T-cell (primary cell): ENCODE measurements around the gene GNAS. TPM values are rescaled to one million over a fixed set of nuclear protein-coding genes. Genes with fewer than 3 reads are reported as not detected.

Experiments used
- ATAC-seq, 4 experiments: fragments of 200-7000 bp in 3 of 4; fragments of 150-1000 bp in 1 of 4; cut with Tn5 transposase; replicated peaks in 1 of 4; 1 replicate in 3 of 4; 2 replicates in 1 of 4; pipeline ENCODE4 v1.10.0; 2021; ENCODE audit warnings: moderate library complexity in 3 of 4, mild to moderate bottlenecking in 2 of 4, moderate number of reproducible peaks in 1 of 4
- CTCF ChIA-PET, 2 donors: fragments of 300-600 bp; sonication (Branson Sonifier 250); formaldehyde crosslinking; loops; one replicate each; lab custom pipeline; 2022; ENCODE audit warnings: antibody characterized with exemption in 2 of 2; lab: Charles Lee
- POLR2A ChIA-PET, 2 donors: fragments of 300-600 bp; sonication (Branson Sonifier 250); formaldehyde crosslinking; loops; one replicate each; lab custom pipeline; 2022; ENCODE audit warnings: antibody characterized with exemption in 2 of 2; lab: Charles Lee
- DNase-seq, 35 experiments: peaks; one replicate each; pipeline versions ENCODE4 v3.0.0 to v3.0.0-alpha.2; 2013 to 2023
- H3K27ac ChIP-seq: one replicate; pipeline ENCODE4 v1.5.1; 2013; ENCODE audit warnings: low read length
- H3K27me3 ChIP-seq, 2 experiments: replicated peaks in 1 of 2; 1 replicate in 1 of 2; 2 replicates in 1 of 2; pipeline versions ENCODE4 v1.6.1 to v1.7.0; 2013; ENCODE audit warnings: low read length in 1 of 2, mixed read lengths in 1 of 2; ENCODE audit not compliant: control insufficient read depth in 2 of 2, insufficient read depth in 2 of 2; ENCODE audit errors: extremely low read depth in 1 of 2
- H3K36me3 ChIP-seq, 2 donors: 1 replicate in 1 of 2; 2 replicates in 1 of 2; pipeline versions ENCODE4 v1.6.1 to v1.7.0; 2013; ENCODE audit warnings: low read length in 1 of 2; ENCODE audit not compliant: control insufficient read depth in 2 of 2, insufficient read depth in 1 of 2; ENCODE audit errors: extremely low read depth in 1 of 2
- H3K4me1 ChIP-seq, 2 experiments: 1 replicate in 1 of 2; 2 replicates in 1 of 2; pipeline versions ENCODE4 v1.6.1 to v1.7.0; 2013; ENCODE audit warnings: low read length in 2 of 2, mixed read lengths in 1 of 2; ENCODE audit not compliant: insufficient read depth in 2 of 2, control insufficient read depth in 1 of 2; ENCODE audit errors: extremely low read depth in 1 of 2
- H3K4me3 ChIP-seq, 2 donors: 1 replicate in 1 of 2; 2 replicates in 1 of 2; pipeline versions ENCODE4 v1.5.1 to v1.7.0; 2013; ENCODE audit warnings: mild to moderate bottlenecking in 2 of 2, low read length in 1 of 2, moderate library complexity in 1 of 2; ENCODE audit not compliant: control insufficient read depth in 1 of 2; ENCODE audit errors: extremely low read depth in 1 of 2
- H3K9me3 ChIP-seq: 2 replicates; pipeline ENCODE4 v1.7.0; 2013
- H3K27ac Mint-ChIP-seq, 2 donors: one replicate each; pipeline ENCODE4 v1.8.0; 2020 to 2021; ENCODE audit warnings: mild to moderate bottlenecking in 2 of 2, mixed read lengths in 2 of 2
- H3K27me3 Mint-ChIP-seq, 2 donors: one replicate each; pipeline ENCODE4 v1.8.0; 2021 to 2022; ENCODE audit warnings: mixed read lengths in 2 of 2
- H3K36me3 Mint-ChIP-seq: one replicate; pipeline ENCODE4 v1.8.0; 2021; ENCODE audit warnings: mixed read lengths
- H3K4me1 Mint-ChIP-seq, 3 donors: one replicate each; pipeline ENCODE4 v1.8.0; 2020 to 2022; ENCODE audit warnings: mixed read lengths in 3 of 3, mild to moderate bottlenecking in 1 of 3
- H3K4me3 Mint-ChIP-seq, 3 donors: one replicate each; pipeline ENCODE4 v1.8.0; 2020 to 2022; ENCODE audit warnings: mild to moderate bottlenecking in 3 of 3, mixed read lengths in 3 of 3, moderate library complexity in 3 of 3
- H3K9me3 Mint-ChIP-seq, 3 donors: one replicate each; pipeline ENCODE4 v1.8.0; 2020 to 2022; ENCODE audit warnings: mixed read lengths in 3 of 3
- WGBS: methylation state at CpG from one replicate; pipeline ENCODE4 v1.1.5; 2013; ENCODE audit warnings: missing lambda C conversion rate; ENCODE audit not compliant: insufficient coverage; 5-methylcytosine and 5-hydroxymethylcytosine counted together
- total RNA-seq, 35 experiments: library from RNA in 6 of 35; stranded (reverse) in 6 of 35; fragments of 120-200 nt in 1 of 35; gene quantifications; one replicate each; pipeline versions ENCODE4 v1.2.1 to v1.2.4 and lab custom pipeline; 2013 to 2026

The GNAS gene
- total RNA-seq, 5 donors from 2014 or later (not counting 1 experiment from before 2014, with no cell fraction given): 578 to 855 (median 640) TPM

- CTCF ChIA-PET: interaction anchor here in 1 of 2 donors (0.8 kb wide), 1 partner anchor 240 kb away, joined by 3 read pairs; no protein-coding TSS in a partner anchor
- no peak for DNase-seq
- H3K4me3 ChIP-seq: no peak overlapping the region
- peaks cover 20 to 43% of the 10 kb centered on the region in 2 donors for H3K36me3 ChIP-seq
- 100% methylated on average over 5 of the region's 15 CpGs for WGBS
- POLR2A ChIA-PET: interaction anchor here (0.6 to 1.3 kb wide), 4 partner anchors 9 to 309 kb away, joined by 3 to 7 read pairs (median 3); partner anchors contain the start of gene ATP5F1E (in 1 of the 2)
- peak overlapping the region in 1 of 2 donors; percentile 24 for H3K27ac Mint-ChIP-seq
- no peaks in the 10 kb centered on the region for H3K27me3 Mint-ChIP-seq
- no peaks in the 10 kb centered on the region for H3K9me3 ChIP-seq
- H3K36me3 Mint-ChIP-seq: peaks cover 40% of the 10 kb centered on the region
- H3K27me3 ChIP-seq: no peaks in the 10 kb centered on the region
- H3K4me3 Mint-ChIP-seq: peak overlapping the region in 1 of 3 donors; percentile 5
- ATAC-seq: no peak
- H3K4me1 Mint-ChIP-seq: peaks cover 84 to 91% (median 88%) of the 10 kb centered on the region in 3 donors
- H3K9me3 Mint-ChIP-seq: no peaks in the 10 kb centered on the region
- no peak overlapping the region for H3K27ac ChIP-seq
- peaks cover 11 to 29% of the 10 kb centered on the region in 2 experiments for H3K4me1 ChIP-seq
These were observed 46.3 kb downstream of the GNAS start for GRCh38 chr20:58898629-58899408.

DNA sequence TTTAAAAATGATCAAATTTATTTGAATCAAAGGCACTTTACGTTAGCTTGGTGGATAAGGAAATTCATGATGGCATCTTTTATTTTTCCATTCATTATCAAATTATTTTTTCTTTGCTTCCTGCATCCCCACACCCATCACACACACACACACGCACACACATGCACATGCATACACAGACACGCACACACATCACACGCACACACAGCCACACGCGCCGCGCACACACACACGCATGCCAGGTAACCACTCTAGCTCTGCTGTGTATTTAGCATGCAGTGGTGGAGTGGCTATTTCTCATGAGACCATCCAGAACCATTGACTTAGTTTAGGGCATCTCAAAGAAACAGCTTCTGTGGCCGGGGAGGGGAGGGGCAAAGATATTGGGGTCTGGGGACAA, 47.0 kb downstream of the GNAS start:
- Mint-ChIP-seq H3K4me1 (peaks cover 79 to 84% (median 84%) of the 10 kb centered on the region in 3 donors), H3K4me3 (no peak overlapping the region), H3K9me3 (no peaks in the 10 kb centered on the region), H3K27me3 (no peaks in the 10 kb centered on the region), H3K36me3 (peaks cover 40% of the 10 kb centered on the region), H3K27ac (peak overlapping the region in 1 of 2 donors; percentile 68)
- no peaks in the 10 kb centered on the region for H3K9me3 ChIP-seq
- ChIA-PET POLR2A (interaction anchor here in 1 of 2 donors (1.3 kb wide), 1 partner anchor 8 kb away, joined by 7 read pairs; no protein-coding TSS in a partner anchor), CTCF (no interaction called here)
- no peak overlapping the region for H3K4me3 ChIP-seq
- DNase-seq: no peak
- WGBS: 73% methylated on average over 3 of the region's 10 CpGs
- H3K4me1 ChIP-seq: peaks cover 10 to 22% of the 10 kb centered on the region in 2 experiments
- peaks cover 20 to 50% of the 10 kb centered on the region in 2 donors for H3K36me3 ChIP-seq
- ATAC-seq: no peak
- no peak overlapping the region for H3K27ac ChIP-seq
- no peaks in the 10 kb centered on the region for H3K27me3 ChIP-seq

DNA sequence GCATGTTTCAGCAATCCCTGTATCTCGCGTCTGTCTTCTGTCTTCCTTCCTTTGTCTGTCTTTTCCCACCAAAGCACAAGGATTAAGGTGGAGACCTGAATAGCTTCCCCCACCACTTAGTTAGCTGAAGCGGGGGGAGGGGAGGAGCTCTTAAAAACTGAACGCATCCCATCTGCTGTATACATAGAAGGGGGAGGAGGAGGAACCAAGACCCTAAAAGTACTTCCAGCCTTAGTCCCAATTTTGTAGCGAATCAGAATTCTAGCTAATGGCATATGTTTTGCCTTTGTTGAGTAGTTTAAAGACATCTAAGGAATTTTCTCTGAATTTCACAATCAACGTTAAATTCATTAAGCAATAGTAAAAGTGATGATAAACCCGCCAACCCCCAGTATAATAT, 47.9 kb downstream of the GNAS start:
- H3K9me3 ChIP-seq: no peaks in the 10 kb centered on the region
- Mint-ChIP-seq H3K9me3 (no peaks in the 10 kb centered on the region), H3K36me3 (peaks cover 47% of the 10 kb centered on the region), H3K4me3 (no peak overlapping the region), H3K27ac (no peak overlapping the region), H3K4me1 (peaks cover 77 to 84% (median 82%) of the 10 kb centered on the region in 3 donors), H3K27me3 (no peaks in the 10 kb centered on the region)
- ATAC-seq (no peak), DNase-seq (no peak)
- no peak overlapping the region for H3K27ac ChIP-seq
- H3K27me3 ChIP-seq: no peaks in the 10 kb centered on the region
- H3K4me1 ChIP-seq: peaks cover 6 to 15% of the 10 kb centered on the region in 2 experiments
- peaks cover 20 to 57% of the 10 kb centered on the region in 2 donors for H3K36me3 ChIP-seq
- no peak overlapping the region for H3K4me3 ChIP-seq
- ChIA-PET POLR2A (interaction anchor here (0.6 kb wide), 2 partner anchors 48 to 105 kb away, joined by 3 to 6 read pairs; partner anchors contain the start of gene GNAS (in 1 of the 2)), CTCF (interaction anchor here in 1 of 2 donors (0.9 kb wide), 1 partner anchor 38 kb away, joined by 4 read pairs; no protein-coding TSS in a partner anchor)
- WGBS: no CpG with 5 or more reads among the region's 7 CpGs

- H3K36me3 Mint-ChIP-seq: peaks cover 50% of the 10 kb centered on the region
- 60% methylated on average over 1 of the region's 19 CpGs for WGBS
These were observed 49.2 kb downstream of the GNAS start for GRCh38 chr20:58901488-58902402.

DNA sequence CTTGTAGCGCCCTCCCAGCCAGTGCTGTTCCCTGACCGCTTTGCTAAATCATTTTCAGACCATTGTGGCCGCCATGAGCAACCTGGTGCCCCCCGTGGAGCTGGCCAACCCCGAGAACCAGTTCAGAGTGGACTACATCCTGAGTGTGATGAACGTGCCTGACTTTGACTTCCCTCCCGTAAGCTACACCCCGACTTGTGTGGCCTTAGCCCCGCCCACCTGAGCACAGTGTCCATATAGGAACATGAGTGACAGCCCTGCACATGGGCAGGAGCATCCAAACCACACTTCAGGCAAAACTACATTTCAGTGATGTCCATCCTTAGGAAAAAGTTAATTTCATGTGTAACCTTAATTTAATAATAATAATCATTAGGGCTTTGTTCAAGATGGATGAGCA, 51.1 kb downstream of the GNAS start:
- Mint-ChIP-seq H3K9me3 (no peaks in the 10 kb centered on the region), H3K27ac (peak overlapping the region; percentile 32 to 71), H3K4me1 (peaks cover 78 to 85% (median 79%) of the 10 kb centered on the region in 3 donors), H3K27me3 (no peaks in the 10 kb centered on the region), H3K36me3 (peaks cover 58% of the 10 kb centered on the region), H3K4me3 (no peak overlapping the region)
- no peak for ATAC-seq
- WGBS: 81% methylated on average over 9 of the region's 9 CpGs
- no peak for DNase-seq
- H3K4me1 ChIP-seq: peaks cover 20 to 25% of the 10 kb centered on the region in 2 experiments
- H3K9me3 ChIP-seq: no peaks in the 10 kb centered on the region
- H3K27me3 ChIP-seq: no peaks in the 10 kb centered on the region
- H3K36me3 ChIP-seq: peaks cover 8 to 55% of the 10 kb centered on the region in 2 donors
- H3K4me3 ChIP-seq: no peak overlapping the region
- no peak overlapping the region for H3K27ac ChIP-seq
- ChIA-PET POLR2A (no interaction called here), CTCF (no interaction called here)

More at GRCh38 chr20:58901488-58902402, 49.2 kb downstream of the GNAS start:
- ATAC-seq: peak in 1 of 4 experiments; percentile 6
- POLR2A ChIA-PET: no interaction called here
- Mint-ChIP-seq H3K4me3 (no peak overlapping the region), H3K4me1 (peaks cover 74 to 83% (median 79%) of the 10 kb centered on the region in 3 donors), H3K9me3 (no peaks in the 10 kb centered on the region), H3K27me3 (no peaks in the 10 kb centered on the region), H3K27ac (no peak overlapping the region)
- peaks cover 11 to 58% of the 10 kb centered on the region in 2 donors for H3K36me3 ChIP-seq
- DNase-seq: no peak
- CTCF ChIA-PET: interaction anchor here (0.5 to 0.9 kb wide), 3 partner anchors 39 to 254 kb away, joined by 3 to 4 read pairs (median 4); no protein-coding TSS in a partner anchor
- no peak overlapping the region for H3K4me3 ChIP-seq
- H3K9me3 ChIP-seq: no peaks in the 10 kb centered on the region
- H3K27me3 ChIP-seq: no peaks in the 10 kb centered on the region
- H3K27ac ChIP-seq: no peak overlapping the region
- peaks cover 8 to 18% of the 10 kb centered on the region in 2 experiments for H3K4me1 ChIP-seq
